ENCODE data around the gene ZFP69.

ZFP69 gene

GRCh38 chr1:40476924-40477677, at the start of gene ZFP69:
Gene ZFP69, plus strand, starts transcription at chr1:40477290. Its CDS starts 2,072 bp downstream, at chr1:40479362.
- intact Hi-C loops (cut with DNase I), result no loop called here
- DNase-seq, result peak in 41 of 42 donors; percentile 17 to 82 (median 68)

GRCh38 chr1:40431385-40431784, 45.7 kb upstream of the ZFP69 start:
- no peak for DNase-seq
- intact Hi-C loops (cut with DNase I), result no loop called here

- DNase-seq, result no peak
- intact Hi-C loops (cut with DNase I), result no loop called here
These were observed 44.3 kb upstream of the ZFP69 start for GRCh38 chr1:40432644-40433390.

- intact Hi-C loops (cut with DNase I), result no loop called here
- DNase-seq, result no peak
These were observed 41.6 kb upstream of the ZFP69 start for GRCh38 chr1:40435471-40435870.

GRCh38 chr1:40435876-40436275, 41.2 kb upstream of the ZFP69 start:
- DNase-seq, result no peak
- intact Hi-C loops (cut with DNase I), result no loop called here

- intact Hi-C loops (cut with DNase I), result no loop called here
- peak in 20 of 42 donors; percentile 10 to 77 (median 38) for DNase-seq
These were observed 38.6 kb upstream of the ZFP69 start for GRCh38 chr1:40438391-40439015.

GRCh38 chr1:40439247-40439646, 37.8 kb upstream of the ZFP69 start:
- intact Hi-C loops (cut with DNase I), result no loop called here
- no peak for DNase-seq

- intact Hi-C loops (cut with DNase I), result loop anchor here (5.0 kb wide), 1 partner anchor 288 kb away; the partner anchor contains the start of gene RLF
- peak; percentile 70 to 97 (median 92) for DNase-seq
These were observed 27.2 kb upstream of the ZFP69 start, which contains the start of gene ZFP69B for GRCh38 chr1:40449684-40450494. Gene ZFP69B, plus strand, starts transcription at chr1:40450476. Its CDS starts 486 bp downstream, at chr1:40450962.

GRCh38 chr1:40450495-40451237, 26.4 kb upstream of the ZFP69 start:
- DNase-seq, result peak; percentile 8 to 88 (median 66)
- intact Hi-C loops (cut with DNase I), result loop anchor here (5.0 kb wide), 1 partner anchor 288 kb away; the partner anchor contains the start of gene RLF

- DNase-seq, result no peak
- intact Hi-C loops (cut with DNase I), result loop anchor here (5.0 kb wide), 1 partner anchor 289 kb away; the partner anchor contains the start of gene RLF
These were observed 25.9 kb upstream of the ZFP69 start for GRCh38 chr1:40451238-40451585.

GRCh38 chr1:40454873-40455272, 22.2 kb upstream of the ZFP69 start:
- DNase-seq, result no peak
- intact Hi-C loops (cut with DNase I), result loop anchor here (5.0 kb wide), 1 partner anchor 293 kb away; the partner anchor contains the start of gene RLF

GRCh38 chr1:40462956-40463590, 14.0 kb upstream of the ZFP69 start:
- intact Hi-C loops (cut with DNase I), result no loop called here
- DNase-seq, result no peak

GRCh38 chr1:40469327-40469726, 7.8 kb upstream of the ZFP69 start:
- intact Hi-C loops (cut with DNase I), result no loop called here
- DNase-seq, result no peak

GRCh38 chr1:40475268-40475667, 1.8 kb upstream of the ZFP69 start:
- DNase-seq, result no peak
- intact Hi-C loops (cut with DNase I), result no loop called here

GRCh38 chr1:40477678-40478053, 576 bp downstream of the ZFP69 start:
- peak in 36 of 42 donors; percentile 4 to 56 (median 20) for DNase-seq
- intact Hi-C loops (cut with DNase I), result no loop called here

GRCh38 chr1:40478276-40478675, 1.2 kb downstream of the ZFP69 start:
- intact Hi-C loops (cut with DNase I), result no loop called here
- peak in 22 of 42 donors; percentile 5 to 56 (median 18) for DNase-seq

GRCh38 chr1:40479156-40479555, 2.1 kb downstream of the ZFP69 start:
- peak in 2 of 42 donors; percentile 1 to 7 for DNase-seq
- intact Hi-C loops (cut with DNase I), result no loop called here

All from head of caudate nucleus (tissue), 42 donors.